Gastroesophageal sphincter (tissue), 3 donors: ENCODE results near the gene SERPINE3.

Experiments used
- EP300 ChIP-seq: sonication (generic); formaldehyde crosslinking; IDR thresholded peaks from one replicate; pipeline ENCODE4 v1.6.1; 2017; ENCODE audit warnings: antibody characterized with exemption, mild to moderate bottlenecking
- POLR2A ChIP-seq, 2 donors: fragments of 450-650 bp; IDR thresholded peaks; one replicate each; pipeline ENCODE4 v1.6.1; 2017; ENCODE audit warnings: antibody characterized with exemption in 2 of 2, mild to moderate bottlenecking in 2 of 2, moderate library complexity in 1 of 2
- POLR2AphosphoS5 ChIP-seq: sonication (generic); formaldehyde crosslinking; IDR thresholded peaks from one replicate; pipeline ENCODE4 v1.6.1; 2017; ENCODE audit warnings: antibody characterized with exemption
- TF ChIP-seq, protein P1 (sequence below), 4 experiments: fragments of 200-600 bp in 2 of 4; fragments of 450-650 bp in 2 of 4; sonication (generic) in 1 of 4; IDR thresholded peaks; one replicate each; pipeline ENCODE4 v1.5.1; 2017 to 2019; ENCODE audit warnings: antibody characterized with exemption in 4 of 4, mild to moderate bottlenecking in 2 of 4, moderate library complexity in 2 of 4

DNA sequence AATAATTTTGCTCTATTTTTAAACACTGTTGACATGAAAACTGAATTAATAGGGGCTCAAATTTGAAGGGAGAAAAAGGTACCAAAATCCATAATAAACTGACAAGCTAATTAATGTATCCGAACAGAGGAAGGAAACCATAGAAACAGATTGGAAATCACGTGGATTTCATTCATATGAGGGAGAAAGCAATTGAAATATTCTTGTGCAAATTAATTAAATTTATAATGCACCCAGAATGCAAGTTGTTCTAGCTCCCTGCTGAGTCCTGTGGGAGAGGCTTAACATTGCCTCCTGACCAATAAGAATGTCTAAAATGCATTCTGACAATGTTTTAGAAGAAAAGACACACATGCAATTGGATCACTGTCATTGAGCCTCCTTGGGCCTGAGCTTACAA is 17.7 kb upstream of the SERPINE3 start:
- no peak for TF ChIP-seq POLR2AphosphoS5
- TF ChIP-seq, protein P1, sequence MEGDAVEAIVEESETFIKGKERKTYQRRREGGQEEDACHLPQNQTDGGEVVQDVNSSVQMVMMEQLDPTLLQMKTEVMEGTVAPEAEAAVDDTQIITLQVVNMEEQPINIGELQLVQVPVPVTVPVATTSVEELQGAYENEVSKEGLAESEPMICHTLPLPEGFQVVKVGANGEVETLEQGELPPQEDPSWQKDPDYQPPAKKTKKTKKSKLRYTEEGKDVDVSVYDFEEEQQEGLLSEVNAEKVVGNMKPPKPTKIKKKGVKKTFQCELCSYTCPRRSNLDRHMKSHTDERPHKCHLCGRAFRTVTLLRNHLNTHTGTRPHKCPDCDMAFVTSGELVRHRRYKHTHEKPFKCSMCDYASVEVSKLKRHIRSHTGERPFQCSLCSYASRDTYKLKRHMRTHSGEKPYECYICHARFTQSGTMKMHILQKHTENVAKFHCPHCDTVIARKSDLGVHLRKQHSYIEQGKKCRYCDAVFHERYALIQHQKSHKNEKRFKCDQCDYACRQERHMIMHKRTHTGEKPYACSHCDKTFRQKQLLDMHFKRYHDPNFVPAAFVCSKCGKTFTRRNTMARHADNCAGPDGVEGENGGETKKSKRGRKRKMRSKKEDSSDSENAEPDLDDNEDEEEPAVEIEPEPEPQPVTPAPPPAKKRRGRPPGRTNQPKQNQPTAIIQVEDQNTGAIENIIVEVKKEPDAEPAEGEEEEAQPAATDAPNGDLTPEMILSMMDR (IDR thresholded peaks at IDR 0.05), result no peak
- TF ChIP-seq EP300, result no peak
- TF ChIP-seq POLR2A (IDR thresholded peaks at IDR 0.05), result no peak
